HG02970 (cell line): ENCODE measurements around the gene KRTAP20-2.

Experiments used
- ATAC-seq: cut with Tn5 transposase; IDR thresholded peaks from one replicate; pipeline ENCODE4 v1.9.1; 2021; ENCODE audit warnings: mild to moderate bottlenecking, moderate library complexity, moderate number of reproducible peaks; ENCODE audit not compliant: unreplicated experiment, low FRiP score

The KRTAP20-2 gene

DNA sequence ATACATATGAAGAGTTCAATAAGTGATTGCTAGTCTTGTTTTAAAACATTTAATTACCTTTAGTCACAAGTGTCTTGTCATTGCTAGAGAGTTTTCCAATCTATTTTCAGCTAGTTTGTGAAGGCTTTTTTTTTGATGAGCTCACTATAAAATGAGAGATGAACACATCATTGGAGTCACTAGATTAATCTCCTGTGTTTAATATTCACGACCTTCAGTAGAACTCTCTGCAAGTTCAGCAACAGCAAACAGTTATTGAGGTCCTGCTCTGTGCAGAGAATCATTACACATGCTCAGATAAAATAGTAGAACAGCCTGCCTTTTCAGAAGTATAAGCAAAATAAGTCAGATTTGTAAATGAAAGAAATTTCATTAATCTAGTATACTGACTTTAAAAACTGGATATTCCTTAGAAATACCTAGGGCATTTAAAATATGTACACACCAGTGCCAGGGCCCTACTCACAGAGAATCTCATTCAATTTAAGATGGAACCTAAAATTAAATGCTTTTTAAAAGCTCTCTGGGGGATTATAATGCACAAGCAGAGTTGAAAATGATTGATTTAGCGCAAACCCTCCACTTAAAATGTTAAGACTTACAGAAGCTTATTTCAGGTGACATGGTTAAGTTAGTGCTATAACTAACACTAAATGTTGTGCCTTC, 38.1 kb downstream of the KRTAP20-2 start:
- no peak for ATAC-seq

GRCh38 chr21:30674312-30674711, 39.3 kb downstream of the KRTAP20-2 start:
- ATAC-seq = no peak

GRCh38 chr21:30676737-30677136, 41.7 kb downstream of the KRTAP20-2 start:
- ATAC-seq = no peak

- ATAC-seq = no peak
These were observed 45.6 kb downstream of the KRTAP20-2 start for GRCh38 chr21:30680586-30680985.

GRCh38 chr21:30684506-30684905, 49.5 kb downstream of the KRTAP20-2 start:
- ATAC-seq = no peak
